HUES48 (cell line): ENCODE data around the gene AGMO.

Source experiments
- H3K27ac ChIP-seq: one replicate; pipeline ENCODE4 v1.7.0; 2013; ENCODE audit warnings: low read depth, low read length, inconsistent platforms
- H3K27me3 ChIP-seq: 2 replicates; pipeline ENCODE4 v1.6.1; 2013; ENCODE audit warnings: mild to moderate bottlenecking, low read length; ENCODE audit not compliant: control insufficient read depth, insufficient read depth
- H3K36me3 ChIP-seq: 2 replicates; pipeline ENCODE4 v1.6.1; 2013; ENCODE audit warnings: low read length; ENCODE audit not compliant: control insufficient read depth, insufficient read depth
- H3K4me1 ChIP-seq: 2 replicates; pipeline ENCODE4 v1.6.1; 2013; ENCODE audit warnings: mild to moderate bottlenecking, low read length; ENCODE audit not compliant: control insufficient read depth, insufficient read depth
- H3K4me3 ChIP-seq: 2 replicates; pipeline ENCODE4 v1.5.1; 2013; ENCODE audit warnings: mild to moderate bottlenecking, low read depth, low read length
- H3K9ac ChIP-seq: 2 replicates; pipeline ENCODE4 v1.6.1; 2013; ENCODE audit warnings: mild to moderate bottlenecking, low read depth, low read length, moderate library complexity
- H3K9me3 ChIP-seq: 2 replicates; pipeline ENCODE4 v1.6.1; 2013; ENCODE audit warnings: low read length; ENCODE audit not compliant: control insufficient read depth, insufficient read depth

AGMO gene

DNA sequence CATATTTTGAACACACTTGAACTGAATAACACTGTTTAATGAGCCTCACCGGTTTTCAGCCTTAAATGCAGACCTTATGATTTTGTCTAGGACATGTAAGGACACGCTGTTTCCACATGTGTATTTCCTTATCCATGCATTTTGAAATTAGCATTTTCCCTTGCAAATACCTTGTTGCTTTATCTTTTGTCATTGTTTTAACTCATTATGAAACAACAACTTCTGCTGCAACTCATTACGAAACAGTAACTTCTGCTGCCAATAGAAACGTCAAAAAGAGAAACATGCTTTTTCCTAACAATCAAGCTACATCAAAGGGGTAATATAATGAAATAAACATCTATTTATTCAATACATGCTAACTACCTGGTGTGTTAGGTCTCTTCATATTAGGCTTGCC lies 322.0 kb downstream of the AGMO start:
- H3K9me3 ChIP-seq: no peaks in the 10 kb centered on the region
- no peaks in the 10 kb centered on the region for H3K27me3 ChIP-seq
- no peaks in the 10 kb centered on the region for H3K4me1 ChIP-seq
- no peak overlapping the region for H3K27ac ChIP-seq
- no peak overlapping the region for H3K4me3 ChIP-seq
- H3K9ac ChIP-seq: no peak overlapping the region
- H3K36me3 ChIP-seq: no peaks in the 10 kb centered on the region

DNA sequence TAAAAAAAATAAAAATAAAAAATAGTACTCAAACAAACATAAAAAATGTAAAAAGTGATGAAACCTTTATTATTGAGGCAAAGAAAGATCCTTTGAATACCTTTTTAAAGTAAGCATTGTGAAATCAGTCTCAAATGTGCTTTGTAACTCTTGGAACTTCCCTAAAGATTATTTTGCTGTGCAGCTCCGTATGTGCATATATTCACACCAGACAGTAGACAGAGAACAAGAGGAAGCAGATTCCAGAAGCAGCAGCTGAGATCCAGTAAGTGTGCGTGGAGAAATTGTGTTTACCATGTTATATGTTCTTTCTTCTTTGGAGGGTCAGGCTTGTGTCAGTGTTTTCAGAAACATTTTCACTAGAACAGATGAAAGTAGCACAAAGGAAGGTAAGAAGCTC lies 324.9 kb downstream of the AGMO start:
- Histone ChIP-seq H3K9me3 (no peaks in the 10 kb centered on the region), H3K4me1 (no peaks in the 10 kb centered on the region), H3K4me3 (no peak overlapping the region), H3K27ac (no peak overlapping the region), H3K9ac (no peak overlapping the region), H3K27me3 (no peaks in the 10 kb centered on the region), H3K36me3 (no peaks in the 10 kb centered on the region)

DNA sequence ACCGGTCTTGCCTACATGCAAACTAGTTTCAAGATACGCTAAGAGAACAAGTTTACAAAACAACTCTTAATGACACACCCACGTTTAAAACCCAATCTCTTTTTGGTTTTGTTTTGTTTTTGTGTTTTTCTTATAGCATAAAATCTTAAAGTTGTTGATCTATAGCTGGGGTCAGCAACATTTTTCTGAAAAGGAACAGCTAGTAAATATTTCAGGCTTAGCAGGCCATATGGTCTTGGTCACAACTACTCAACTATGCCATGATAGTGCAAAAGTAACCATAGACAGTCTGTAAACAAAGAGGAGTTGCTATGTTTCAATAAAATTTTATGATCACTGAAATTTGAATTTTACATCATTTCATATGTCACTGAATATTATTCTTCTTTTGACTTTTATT lies 327.4 kb downstream of the AGMO start:
- Histone ChIP-seq H3K27ac (no peak overlapping the region), H3K9ac (no peak overlapping the region), H3K4me1 (no peaks in the 10 kb centered on the region), H3K4me3 (no peak overlapping the region), H3K9me3 (no peaks in the 10 kb centered on the region), H3K27me3 (no peaks in the 10 kb centered on the region), H3K36me3 (no peaks in the 10 kb centered on the region)

DNA sequence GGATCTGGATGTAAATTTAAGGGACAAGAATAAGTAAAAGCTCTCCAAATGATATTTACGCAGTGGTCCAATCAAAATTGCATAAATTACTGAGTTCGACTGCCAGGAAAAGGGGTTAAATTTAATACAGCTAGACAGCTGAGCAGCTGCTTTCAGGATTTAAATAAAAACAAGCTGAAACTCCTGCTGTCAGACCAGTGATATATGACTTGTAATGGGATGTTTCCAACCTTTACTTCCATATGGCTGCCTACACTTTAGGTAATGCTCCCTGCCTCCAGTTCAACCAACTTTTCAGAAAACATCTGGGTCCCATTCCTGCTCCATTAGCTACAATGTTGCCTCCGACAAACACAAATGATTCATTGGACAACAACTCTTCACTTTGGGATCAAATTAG lies 333.0 kb downstream of the AGMO start:
- Histone ChIP-seq H3K9ac (no peak overlapping the region), H3K27me3 (no peaks in the 10 kb centered on the region), H3K9me3 (no peaks in the 10 kb centered on the region), H3K27ac (no peak overlapping the region), H3K4me3 (no peak overlapping the region), H3K36me3 (no peaks in the 10 kb centered on the region), H3K4me1 (no peaks in the 10 kb centered on the region)

DNA sequence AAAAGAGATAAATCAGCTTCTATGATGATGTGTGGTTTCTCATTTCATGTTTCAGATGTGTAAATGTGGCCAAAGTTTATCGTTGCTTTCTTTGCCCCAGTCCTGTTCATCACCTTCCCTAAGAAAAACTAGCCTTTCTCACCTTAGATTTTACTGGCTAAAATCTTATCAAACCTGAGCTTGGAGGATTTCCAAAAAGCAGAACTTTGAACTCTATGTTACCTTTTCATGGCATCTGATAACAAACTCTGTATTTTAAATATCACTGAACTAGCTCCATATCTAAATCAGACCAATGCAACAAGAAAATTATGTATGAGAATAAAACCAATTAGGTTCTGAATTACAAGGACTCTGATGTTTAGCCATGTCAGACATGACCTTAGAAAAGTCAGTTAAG lies 335.8 kb downstream of the AGMO start:
- H3K9ac ChIP-seq: no peak overlapping the region
- H3K27me3 ChIP-seq: no peaks in the 10 kb centered on the region
- no peak overlapping the region for H3K27ac ChIP-seq

DNA sequence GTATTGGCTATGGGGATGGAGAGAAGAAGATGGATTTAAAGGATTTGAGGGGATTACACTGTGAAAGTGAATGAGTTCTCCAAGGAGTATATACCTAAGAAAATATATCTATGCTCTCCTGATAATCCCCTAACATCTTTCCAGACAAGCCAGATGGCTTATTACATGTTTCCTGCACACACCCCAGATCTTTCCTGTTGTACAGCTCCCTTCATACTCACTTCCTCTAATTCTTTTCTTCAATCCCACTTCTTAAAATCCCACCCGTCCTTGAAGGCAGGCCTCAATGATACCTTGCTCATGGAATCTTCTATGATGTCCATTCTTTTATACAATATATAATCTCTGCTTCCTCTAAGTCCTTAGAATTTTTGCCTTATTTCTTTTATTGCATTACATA lies 342.1 kb downstream of the AGMO start:
- Histone ChIP-seq H3K9ac (no peak overlapping the region), H3K9me3 (no peaks in the 10 kb centered on the region), H3K4me1 (peaks cover 8% of the 10 kb centered on the region; the same call in 1 of the 2 replicates), H3K4me3 (no peak overlapping the region), H3K36me3 (no peaks in the 10 kb centered on the region), H3K27ac (no peak overlapping the region), H3K27me3 (no peaks in the 10 kb centered on the region)

More for the DNA sequence above, 335.8 kb downstream of the AGMO start:
- H3K4me1 ChIP-seq: peaks cover 7% of the 10 kb centered on the region; the same call in 1 of the 2 replicates
- no peak overlapping the region for H3K4me3 ChIP-seq
- H3K9me3 ChIP-seq: no peaks in the 10 kb centered on the region
- no peaks in the 10 kb centered on the region for H3K36me3 ChIP-seq

DNA sequence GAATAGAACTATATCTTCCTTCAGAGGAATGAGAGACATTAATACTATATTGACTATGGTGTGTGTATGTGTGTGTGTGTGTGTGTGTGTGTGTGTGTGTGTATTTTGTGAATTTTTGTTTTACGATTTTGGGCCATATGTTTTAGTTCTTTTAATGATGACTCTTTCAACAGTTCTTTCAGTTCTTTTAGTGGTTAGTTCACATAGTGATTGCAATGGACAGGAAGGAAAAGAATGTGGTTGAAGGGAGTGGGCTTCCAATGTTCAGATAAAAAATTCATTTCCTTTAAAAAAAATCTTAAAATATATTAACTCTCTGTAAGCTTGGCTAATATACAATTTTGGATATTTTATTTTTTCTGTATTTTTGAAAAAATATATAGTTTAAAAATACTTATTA lies 343.6 kb downstream of the AGMO start:
- no peak overlapping the region for H3K27ac ChIP-seq
- H3K4me1 ChIP-seq: peaks cover 8% of the 10 kb centered on the region; the same call in 1 of the 2 replicates
- no peaks in the 10 kb centered on the region for H3K27me3 ChIP-seq
- H3K36me3 ChIP-seq: no peaks in the 10 kb centered on the region
- H3K4me3 ChIP-seq: no peak overlapping the region
- no peak overlapping the region for H3K9ac ChIP-seq
- no peaks in the 10 kb centered on the region for H3K9me3 ChIP-seq

DNA sequence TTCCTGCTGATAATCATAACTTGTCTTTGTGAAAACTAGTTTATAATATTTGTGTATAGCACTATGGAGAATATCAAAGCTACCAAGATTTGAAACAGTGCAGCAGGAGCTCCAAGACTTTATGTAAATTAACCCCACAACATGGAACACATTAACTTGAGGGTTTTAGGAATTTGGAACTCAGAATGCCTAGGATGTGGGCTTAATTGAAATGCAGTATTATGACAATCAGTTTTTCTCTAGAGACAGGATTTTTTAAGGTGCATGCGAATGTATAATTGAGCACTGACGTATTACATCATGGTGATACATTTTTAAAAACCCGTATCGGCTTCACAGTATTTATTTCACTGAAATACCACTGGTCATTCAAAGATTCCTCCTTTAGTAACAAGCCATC lies 346.2 kb downstream of the AGMO start:
- Histone ChIP-seq H3K4me1 (no peaks in the 10 kb centered on the region), H3K36me3 (no peaks in the 10 kb centered on the region), H3K27me3 (no peaks in the 10 kb centered on the region), H3K4me3 (no peak overlapping the region), H3K27ac (no peak overlapping the region), H3K9ac (no peak overlapping the region), H3K9me3 (no peaks in the 10 kb centered on the region)

DNA sequence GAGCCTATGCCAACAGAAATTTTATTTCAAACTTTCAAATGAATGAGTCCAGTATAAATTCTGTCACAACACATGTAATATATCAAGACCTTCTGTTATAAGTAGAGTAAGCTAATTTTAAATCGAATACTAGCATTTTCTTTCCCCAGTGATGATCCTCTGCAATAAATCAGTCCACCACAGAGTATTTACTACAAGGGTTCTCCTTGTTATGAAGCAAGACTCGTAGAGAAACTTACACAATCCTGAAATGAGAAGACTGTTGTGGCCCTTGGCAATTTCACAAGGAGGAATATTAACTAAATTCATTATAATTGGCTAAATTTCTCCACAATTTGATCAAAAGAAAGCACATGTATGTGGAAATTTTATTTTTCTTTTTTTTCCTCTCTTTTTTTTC lies 346.8 kb downstream of the AGMO start:
- H3K27ac ChIP-seq: no peak overlapping the region
- no peaks in the 10 kb centered on the region for H3K27me3 ChIP-seq
- no peaks in the 10 kb centered on the region for H3K4me1 ChIP-seq
- H3K36me3 ChIP-seq: no peaks in the 10 kb centered on the region
- H3K9me3 ChIP-seq: no peaks in the 10 kb centered on the region
- no peak overlapping the region for H3K9ac ChIP-seq
- H3K4me3 ChIP-seq: no peak overlapping the region

DNA sequence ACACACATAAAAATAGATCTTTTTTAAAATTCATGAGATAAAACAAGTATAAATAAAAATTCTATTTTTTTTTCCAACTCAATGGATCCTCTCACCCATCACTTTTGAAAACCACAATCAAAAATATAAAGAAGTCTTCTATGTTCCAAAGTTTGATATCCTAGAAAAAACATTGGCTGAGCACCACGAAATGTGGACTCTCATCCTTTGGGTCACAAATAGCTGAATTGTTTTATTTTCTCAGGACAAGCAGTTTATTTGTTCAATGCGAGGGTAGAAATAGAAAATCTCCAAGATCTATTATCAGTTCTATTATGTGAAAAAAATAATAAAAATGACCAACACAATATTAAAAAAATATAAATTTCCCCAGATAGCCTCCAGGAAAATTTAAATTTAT lies 348.7 kb downstream of the AGMO start:
- Histone ChIP-seq H3K27ac (no peak overlapping the region), H3K9ac (no peak overlapping the region), H3K4me1 (peaks cover 4% of the 10 kb centered on the region), H3K27me3 (no peaks in the 10 kb centered on the region), H3K36me3 (no peaks in the 10 kb centered on the region), H3K4me3 (no peak overlapping the region), H3K9me3 (no peaks in the 10 kb centered on the region)

DNA sequence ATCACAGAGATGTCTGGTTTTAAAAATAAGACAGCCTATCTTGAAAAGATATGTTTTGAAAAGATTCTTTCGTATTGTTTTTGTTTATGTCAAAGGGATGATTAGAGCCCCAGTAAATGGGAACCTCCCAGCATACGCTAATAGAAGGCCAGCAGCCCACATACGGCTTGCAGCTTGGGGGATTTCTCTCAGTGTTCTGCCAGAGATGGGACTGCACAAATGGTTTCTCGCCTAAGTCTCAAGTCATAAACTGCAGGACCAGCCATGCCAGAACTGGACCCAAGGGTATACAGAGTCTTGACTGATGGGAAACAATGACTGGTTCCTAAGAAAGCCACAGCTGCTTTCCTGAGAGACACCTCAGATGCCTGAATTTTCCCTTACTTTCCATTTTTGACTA lies 352.4 kb downstream of the AGMO start:
- Histone ChIP-seq H3K9me3 (no peaks in the 10 kb centered on the region), H3K27me3 (no peaks in the 10 kb centered on the region)

DNA sequence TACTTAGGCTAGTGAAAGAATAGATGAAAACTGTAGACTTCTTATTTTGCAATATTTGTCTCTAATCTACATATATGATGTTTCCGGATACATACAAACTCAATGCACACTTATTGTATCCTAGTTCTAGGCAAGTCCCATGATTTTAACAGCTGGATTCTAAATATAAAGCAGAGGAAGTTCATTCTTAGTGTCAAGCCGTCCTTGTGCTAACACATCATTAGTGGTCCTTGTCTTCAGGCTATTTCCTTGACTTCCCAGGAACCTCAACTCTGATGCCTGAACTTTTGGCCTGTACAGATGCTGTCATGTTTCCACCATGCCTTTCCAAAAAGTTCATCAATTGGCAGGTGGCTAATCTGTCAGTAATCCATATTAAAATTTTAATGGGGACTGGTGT lies 357.4 kb downstream of the AGMO start:
- no peaks in the 10 kb centered on the region for H3K36me3 ChIP-seq
- H3K4me3 ChIP-seq: no peak overlapping the region
- H3K27ac ChIP-seq: no peak overlapping the region
- H3K9me3 ChIP-seq: no peaks in the 10 kb centered on the region
- peaks cover 2% of the 10 kb centered on the region for H3K4me1 ChIP-seq
- no peak overlapping the region for H3K9ac ChIP-seq
- H3K27me3 ChIP-seq: no peaks in the 10 kb centered on the region

More for the DNA sequence above, 352.4 kb downstream of the AGMO start:
- H3K36me3 ChIP-seq: no peaks in the 10 kb centered on the region
- H3K27ac ChIP-seq: no peak overlapping the region
- H3K4me3 ChIP-seq: no peak overlapping the region
- no peak overlapping the region for H3K9ac ChIP-seq
- H3K4me1 ChIP-seq: peaks cover 4% of the 10 kb centered on the region
